Glomerular endothelial cell (primary cell): ENCODE results near the gene SPDEF. TPM values are rescaled to one million over a fixed set of nuclear protein-coding genes. Genes with fewer than 3 reads are reported as not detected.

ENCODE experiments used
- DNase-seq: peaks from one replicate; pipeline ENCODE4 v3.0.0-alpha.2; 2011; ENCODE audit warnings: low read depth, low spot score; ENCODE audit errors: extremely low read depth
- total RNA-seq: library from RNA; depleted of rRNA; stranded (reverse); fragments of >200 nt; gene quantifications from 2 replicates; pipeline ENCODE4 v1.2.3, GENCODE V29; 2015

The SPDEF gene
- total RNA-seq, 1 donor from 2014 or later = not detected

GRCh38 chr6:34547701-34548644, 8.2 kb downstream of the SPDEF start:
- no peak for DNase-seq

GRCh38 chr6:34546551-34547321, 9.4 kb downstream of the SPDEF start:
- no peak for DNase-seq

DNA sequence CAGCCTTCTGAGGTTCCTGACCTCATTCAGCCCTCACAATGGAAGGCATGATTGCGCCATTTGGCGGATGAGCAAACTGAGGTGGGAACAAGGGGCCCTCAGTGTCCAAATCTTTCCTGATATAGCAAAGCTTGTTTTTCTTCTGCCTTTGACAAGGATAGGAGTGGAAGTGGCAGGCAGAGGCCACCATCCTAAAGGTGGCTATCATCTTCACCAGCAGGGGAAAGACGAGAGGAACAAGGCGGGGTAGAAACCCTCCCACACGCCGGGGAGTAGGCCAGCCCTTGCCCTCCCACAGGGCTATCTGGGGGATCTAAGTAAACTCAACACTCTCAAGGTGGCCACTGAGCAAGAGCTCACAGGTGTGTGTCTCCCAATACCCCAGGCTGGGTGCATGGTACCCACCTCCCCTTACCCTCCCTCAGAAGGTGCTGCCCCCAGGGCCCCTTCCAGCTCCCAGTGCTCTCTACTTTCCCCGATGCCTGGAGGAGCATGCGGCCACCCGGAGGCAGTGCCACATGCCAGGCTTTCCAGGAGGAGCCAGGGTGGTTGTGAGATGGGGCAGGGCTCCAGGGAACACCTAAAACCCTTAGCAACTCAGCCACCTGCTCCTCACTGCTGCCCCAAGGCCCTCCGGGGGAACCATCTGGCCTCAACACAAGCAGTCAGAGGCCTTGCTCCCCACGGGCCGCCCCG, 11.2 kb downstream of the SPDEF start:
- DNase-seq = no peak

GRCh38 chr6:34544052-34544604, 12.0 kb downstream of the SPDEF start:
- no peak for DNase-seq

GRCh38 chr6:34543421-34543820, 12.7 kb downstream of the SPDEF start:
- DNase-seq = no peak

- DNase-seq = no peak
Measured at GRCh38 chr6:34540841-34541240, 15.3 kb downstream of the SPDEF start.

DNA sequence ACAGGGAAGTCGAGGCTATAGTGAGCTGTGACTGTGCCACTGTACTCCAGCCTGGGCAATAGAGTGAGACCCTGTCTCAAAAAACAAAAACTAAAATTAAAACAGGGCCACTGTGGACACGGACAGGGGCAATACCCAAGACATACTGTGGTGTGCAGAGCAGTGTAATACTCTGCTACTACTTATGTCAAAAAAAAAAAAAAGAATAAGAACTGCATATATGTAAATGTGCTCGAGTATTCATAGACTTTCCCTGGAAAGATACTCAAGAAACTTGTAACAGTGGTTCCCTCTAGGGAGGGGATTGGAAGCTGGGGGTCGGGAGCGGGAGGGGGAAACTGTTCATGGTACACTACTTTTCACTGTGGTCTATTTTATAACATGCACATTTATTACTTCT, 15.9 kb downstream of the SPDEF start:
- no peak for DNase-seq

GRCh38 chr6:34539181-34539580, 16.9 kb downstream of the SPDEF start:
- DNase-seq = no peak

DNA sequence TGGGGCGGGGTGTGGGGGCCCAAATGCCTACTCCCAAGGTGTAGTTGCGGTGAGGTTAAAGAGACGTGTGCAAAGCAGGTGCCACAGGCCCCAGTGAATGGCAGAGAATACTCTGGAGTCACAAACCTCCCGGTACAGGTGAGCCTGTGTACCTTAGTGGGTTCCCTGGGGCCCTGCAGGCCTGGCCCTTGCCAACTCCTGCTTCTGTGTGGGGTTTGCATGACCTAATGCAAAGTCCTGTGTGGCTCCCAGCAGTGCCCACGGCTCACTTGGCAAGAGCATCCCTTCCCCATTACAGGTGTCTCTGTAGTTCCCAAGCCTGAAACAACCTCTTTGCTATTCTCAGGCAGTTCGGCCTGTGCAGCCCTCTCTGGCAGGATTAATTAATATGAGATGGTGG, 17.5 kb downstream of the SPDEF start:
- no peak for DNase-seq

- no peak for DNase-seq
Measured at GRCh38 chr6:34537922-34538550, 18.1 kb downstream of the SPDEF start.

- no peak for DNase-seq
Measured at GRCh38 chr6:34536959-34537848, 18.9 kb downstream of the SPDEF start.

DNA sequence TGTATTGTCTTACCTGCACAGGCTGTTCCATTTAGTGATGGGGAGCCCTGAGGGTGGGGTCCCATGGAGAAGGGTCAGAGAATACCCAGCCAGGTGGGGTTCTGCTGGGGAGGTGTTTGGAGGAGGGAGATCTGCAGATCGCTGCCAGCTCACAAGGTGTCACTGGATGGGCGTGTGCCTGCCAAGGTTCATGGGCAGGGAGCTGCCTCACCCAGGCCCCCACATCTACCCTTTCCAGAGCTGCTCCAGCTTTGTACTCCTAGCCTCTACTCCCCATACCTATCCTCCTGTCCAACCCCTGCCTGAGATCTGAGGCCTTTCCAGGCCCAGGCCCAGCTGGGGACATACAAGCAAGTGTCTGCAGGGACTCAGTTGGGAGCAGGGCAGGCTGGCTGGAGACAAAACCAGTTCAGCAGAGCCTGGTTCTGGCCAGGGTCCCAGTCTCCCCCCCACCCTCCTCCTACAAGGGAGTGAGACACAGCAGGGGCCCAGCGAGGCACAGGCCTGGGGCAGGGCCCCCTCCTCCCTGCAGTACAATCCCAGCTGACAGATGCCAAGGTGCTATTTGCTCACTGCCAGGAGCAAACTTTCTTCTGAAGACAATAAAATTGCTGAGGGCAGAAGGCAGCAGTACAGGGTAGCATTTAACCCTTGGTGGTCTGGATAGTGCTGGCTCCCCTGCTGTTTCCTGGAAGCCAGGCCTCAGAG, 19.7 kb downstream of the SPDEF start:
- DNase-seq = no peak

DNA sequence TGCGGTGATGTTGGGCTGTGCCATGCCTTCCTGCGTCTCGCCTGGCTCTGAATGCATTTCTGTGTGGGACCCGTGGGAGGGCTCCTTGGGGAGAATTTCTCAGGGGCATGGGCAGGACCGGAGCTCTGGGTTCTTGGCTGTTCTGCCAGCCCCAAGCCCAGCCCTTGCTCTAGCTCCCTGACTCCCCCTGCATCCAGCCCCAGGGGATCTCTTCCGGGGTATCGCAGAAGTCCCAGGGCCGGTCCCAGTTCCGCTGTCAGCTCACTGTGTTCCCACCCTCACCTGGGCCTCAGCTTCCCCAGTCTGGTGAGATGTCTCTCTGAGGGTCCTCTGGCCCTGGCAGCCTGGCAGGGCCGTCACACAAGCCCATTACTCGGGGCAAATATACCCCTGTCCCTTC, 20.5 kb downstream of the SPDEF start:
- no peak for DNase-seq

GRCh38 chr6:34535199-34535598, 20.9 kb downstream of the SPDEF start:
- DNase-seq = no peak

GRCh38 chr6:34534656-34535055, 21.5 kb downstream of the SPDEF start:
- no peak for DNase-seq

DNA sequence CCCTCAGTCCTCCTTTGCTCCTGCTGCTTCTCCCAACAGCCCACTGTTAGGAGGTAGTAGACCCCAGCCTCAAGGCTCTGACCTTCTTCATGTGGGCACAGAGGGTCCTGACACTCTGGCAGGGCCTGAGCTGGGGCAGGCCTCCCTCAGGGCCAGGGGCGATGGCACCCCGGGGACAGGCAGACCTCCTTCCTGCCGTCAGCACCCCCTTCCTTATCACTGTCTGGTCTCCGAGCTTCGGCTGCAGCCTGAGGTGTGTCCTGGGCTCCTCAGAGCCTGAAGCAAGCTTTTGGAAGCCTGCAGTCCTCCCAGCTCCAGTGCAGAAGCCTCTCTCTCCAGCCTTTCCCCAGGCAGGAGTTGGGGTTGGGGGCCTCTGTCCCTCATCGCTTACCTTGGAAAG, 22.0 kb downstream of the SPDEF start:
- no peak for DNase-seq

DNA sequence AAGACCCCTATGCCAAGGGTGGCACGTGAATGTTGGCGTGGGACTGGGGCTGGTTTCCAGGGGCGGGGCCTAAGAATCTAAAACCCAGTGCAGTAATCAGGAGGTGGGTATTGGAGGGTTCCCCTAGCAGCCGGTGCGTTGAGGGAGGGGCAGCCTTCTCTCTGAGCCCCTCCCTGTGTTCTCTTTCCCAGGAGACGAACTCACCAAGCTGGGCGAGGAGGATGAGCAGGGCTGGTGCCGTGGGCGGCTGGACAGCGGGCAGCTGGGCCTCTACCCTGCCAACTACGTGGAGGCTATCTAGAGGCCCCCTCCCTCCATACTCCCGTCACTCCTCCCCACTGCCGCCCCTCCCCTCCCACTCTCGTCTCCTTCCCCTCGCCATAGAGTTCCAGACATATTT, 23.9 kb downstream of the SPDEF start:
- no peak for DNase-seq

- DNase-seq = peak; percentile 20
Measured at GRCh38 chr6:34531580-34532201, 24.4 kb downstream of the SPDEF start.
